Activated T-helper 1 cell treated with anti-CD3 and anti-CD28 coated beads, Interleukin-12 subunit alpha, Interleukin-12 subunit beta, Interleukin-2, Interleukin-4 antibody, amounts not matched to agents 30 ng/mL and 10 ng/mL and 1 ng/mL, durations not matched to agents 14 hours and 24 hours and 36 hours (primary cell): Measurements from ENCODE around the gene SWSAP1. TPM values are rescaled to one million over a fixed set of nuclear protein-coding genes. Genes with fewer than 3 reads are reported as not detected.

Source experiments
- DNase-seq: peaks from one replicate; pipeline ENCODE4 v3.0.0; 2021; ENCODE audit warnings: low spot score
- H3K27ac Mint-ChIP-seq: one replicate; pipeline ENCODE4 v1.8.0; 2021; ENCODE audit warnings: mild to moderate bottlenecking, mixed read lengths
- H3K27me3 Mint-ChIP-seq: one replicate; pipeline ENCODE4 v1.8.0; 2022; ENCODE audit warnings: mild to moderate bottlenecking, moderate library complexity, mixed read lengths; ENCODE audit not compliant: insufficient read depth
- H3K36me3 Mint-ChIP-seq: one replicate; pipeline ENCODE4 v1.8.0; 2021; ENCODE audit warnings: low read depth, mixed read lengths
- H3K4me1 Mint-ChIP-seq: one replicate; pipeline ENCODE4 v1.8.0; 2021; ENCODE audit warnings: low read depth, mixed read lengths
- H3K4me3 Mint-ChIP-seq: one replicate; pipeline ENCODE4 v1.8.0; 2021; ENCODE audit warnings: mild to moderate bottlenecking, moderate library complexity, mixed read lengths
- H3K9me3 Mint-ChIP-seq: one replicate; pipeline ENCODE4 v1.8.0; 2021; ENCODE audit warnings: mixed read lengths
- intact Hi-C: fragments of 100-400 bp; cut with micrococcal nuclease; formaldehyde crosslinking; loops from one replicate; pipeline ENCODE4 v1.15.1; 2024
- total RNA-seq: library from RNA; stranded (reverse); gene quantifications from 2 replicates; pipeline ENCODE4 v1.2.3, GENCODE V29; 2022

SWSAP1 gene
- total RNA-seq, 1 donor from 2014 or later, result 3.2 TPM

- no peaks in the 10 kb centered on the region for H3K9me3 Mint-ChIP-seq
- no peak overlapping the region for H3K27ac Mint-ChIP-seq
- H3K36me3 Mint-ChIP-seq, result no peaks in the 10 kb centered on the region
- H3K4me3 Mint-ChIP-seq, result no peak overlapping the region
- intact Hi-C loops, result no loop called here
- H3K27me3 Mint-ChIP-seq, result peaks cover 30% of the 10 kb centered on the region
- H3K4me1 Mint-ChIP-seq, result no peaks in the 10 kb centered on the region
- no peak for DNase-seq
These were observed 40.1 kb downstream of the SWSAP1 start for GRCh38 chr19:11414544-11414943.

- intact Hi-C loops, result no loop called here
- H3K4me1 Mint-ChIP-seq, result peaks cover 14% of the 10 kb centered on the region
- no peak for DNase-seq
- H3K9me3 Mint-ChIP-seq, result no peaks in the 10 kb centered on the region
- H3K4me3 Mint-ChIP-seq, result no peak overlapping the region
- H3K27me3 Mint-ChIP-seq, result peaks cover 43% of the 10 kb centered on the region
- no peaks in the 10 kb centered on the region for H3K36me3 Mint-ChIP-seq
- no peak overlapping the region for H3K27ac Mint-ChIP-seq
These were observed 42.0 kb downstream of the SWSAP1 start for GRCh38 chr19:11416346-11417052.

DNA sequence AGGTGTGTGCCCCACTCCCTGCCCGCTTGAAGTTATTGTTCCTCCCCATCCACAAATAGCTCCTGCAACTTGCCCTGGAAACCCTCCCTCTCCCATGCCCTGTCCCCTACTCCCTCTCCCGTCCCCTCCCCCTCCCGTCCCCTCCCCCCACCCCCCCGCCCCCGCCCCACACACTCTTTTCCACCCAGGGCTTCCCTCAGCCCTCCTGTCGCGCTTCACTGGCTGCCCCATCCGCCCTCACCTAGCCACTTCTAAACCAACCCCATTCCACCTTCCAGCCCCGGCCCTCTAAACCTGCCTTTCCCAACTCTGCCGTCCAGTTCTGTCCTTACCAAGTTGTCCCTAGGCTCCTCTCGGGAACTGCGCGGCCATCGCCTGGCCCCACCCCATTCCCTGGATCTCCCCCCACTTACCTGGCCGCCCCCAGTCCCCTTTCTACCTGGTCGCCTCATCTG lies 43.7 kb downstream of the SWSAP1 start:
- intact Hi-C loops, result no loop called here
- Mint-ChIP-seq H3K27me3 (peaks cover 56% of the 10 kb centered on the region), H3K4me3 (no peak overlapping the region), H3K4me1 (peaks cover 26% of the 10 kb centered on the region), H3K36me3 (no peaks in the 10 kb centered on the region), H3K27ac (no peak overlapping the region), H3K9me3 (no peaks in the 10 kb centered on the region)
- no peak for DNase-seq

DNA sequence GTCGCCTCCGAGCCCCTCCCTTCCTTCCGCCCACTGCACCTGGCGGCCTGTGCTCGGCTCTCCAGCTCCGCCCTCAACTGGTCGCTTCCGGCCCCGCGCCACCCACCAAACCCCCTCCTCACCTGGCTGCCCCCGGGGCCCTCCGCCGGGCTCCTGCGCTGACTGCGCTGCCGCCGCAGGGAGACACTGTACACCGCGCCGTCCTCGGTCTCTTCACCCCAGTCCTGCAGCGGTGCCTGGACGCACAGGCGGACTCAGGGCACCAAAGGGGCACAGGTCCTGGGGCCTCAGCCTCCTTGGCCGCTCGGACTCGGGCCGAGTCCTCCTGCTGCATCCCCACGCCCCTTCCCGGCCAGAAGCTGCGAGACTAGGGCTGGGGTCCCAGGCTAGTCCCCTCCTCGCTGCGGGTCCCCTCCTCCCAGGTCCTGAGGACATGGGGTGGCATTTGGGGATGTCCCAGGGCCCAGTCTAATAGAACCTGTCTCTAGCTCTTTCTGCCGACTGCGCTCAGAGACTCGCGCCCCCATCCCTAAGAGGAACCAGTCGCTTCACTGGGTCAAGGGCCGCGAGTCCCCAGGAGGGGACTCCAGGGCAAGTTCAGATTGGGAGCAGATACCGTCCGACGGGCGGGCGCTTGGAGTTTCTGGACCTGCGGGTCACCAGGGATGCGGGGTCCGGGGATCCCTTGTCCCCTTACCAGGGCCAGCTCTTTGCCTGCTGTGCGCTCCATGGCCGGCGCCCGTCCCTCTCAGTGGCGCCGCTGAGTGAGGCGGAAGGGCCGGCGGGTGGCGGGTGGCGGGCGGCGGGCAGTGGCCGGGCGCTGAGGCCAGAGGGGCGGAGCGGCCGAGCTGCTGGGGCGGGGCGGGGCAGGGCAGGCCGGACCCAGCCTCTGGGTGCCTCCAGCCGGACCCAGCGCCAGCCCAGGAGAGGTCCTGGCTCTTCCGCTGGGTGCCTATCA lies 44.4 kb downstream of the SWSAP1 start, which contains the start of gene RGL3:
TSS of gene RGL3 (minus strand) at position 766 of the 958 bp plus-strand sequence. CDS start at position 730, 36 bp downstream.
- H3K36me3 Mint-ChIP-seq, result no peaks in the 10 kb centered on the region
- peaks cover 31% of the 10 kb centered on the region for H3K4me1 Mint-ChIP-seq
- no peak for DNase-seq
- peaks cover 62% of the 10 kb centered on the region for H3K27me3 Mint-ChIP-seq
- H3K27ac Mint-ChIP-seq, result no peak within 1 kb of the TSS
- H3K4me3 Mint-ChIP-seq, result no peak within 1 kb of the TSS
- intact Hi-C loops, result no loop called here
- no peaks in the 10 kb centered on the region for H3K9me3 Mint-ChIP-seq

GRCh38 chr19:11420429-11421370 lies 46.2 kb downstream of the SWSAP1 start:
- no peak for DNase-seq
- Mint-ChIP-seq H3K27me3 (peaks cover 65% of the 10 kb centered on the region), H3K4me3 (peak overlapping the region; percentile 68), H3K27ac (no peak overlapping the region), H3K36me3 (no peaks in the 10 kb centered on the region), H3K9me3 (no peaks in the 10 kb centered on the region), H3K4me1 (peaks cover 31% of the 10 kb centered on the region)
- intact Hi-C loops, result loop anchor here (5.0 kb wide), 1 partner anchor 62 kb away; the partner anchor contains the start of gene ELAVL3

GRCh38 chr19:11421371-11422098 lies 47.1 kb downstream of the SWSAP1 start:
- H3K27ac Mint-ChIP-seq, result no peak overlapping the region
- no peaks in the 10 kb centered on the region for H3K9me3 Mint-ChIP-seq
- DNase-seq, result peak; percentile 17
- H3K27me3 Mint-ChIP-seq, result peaks cover 64% of the 10 kb centered on the region
- intact Hi-C loops, result loop anchor here (1.0 to 5.0 kb wide), 3 partner anchors 14 to 61 kb away; partner anchors contain the start of genes ELAVL3, ODAD3 and PRKCSH
- peaks cover 31% of the 10 kb centered on the region for H3K4me1 Mint-ChIP-seq
- H3K4me3 Mint-ChIP-seq, result peak overlapping the region; percentile 57
- no peaks in the 10 kb centered on the region for H3K36me3 Mint-ChIP-seq

DNA sequence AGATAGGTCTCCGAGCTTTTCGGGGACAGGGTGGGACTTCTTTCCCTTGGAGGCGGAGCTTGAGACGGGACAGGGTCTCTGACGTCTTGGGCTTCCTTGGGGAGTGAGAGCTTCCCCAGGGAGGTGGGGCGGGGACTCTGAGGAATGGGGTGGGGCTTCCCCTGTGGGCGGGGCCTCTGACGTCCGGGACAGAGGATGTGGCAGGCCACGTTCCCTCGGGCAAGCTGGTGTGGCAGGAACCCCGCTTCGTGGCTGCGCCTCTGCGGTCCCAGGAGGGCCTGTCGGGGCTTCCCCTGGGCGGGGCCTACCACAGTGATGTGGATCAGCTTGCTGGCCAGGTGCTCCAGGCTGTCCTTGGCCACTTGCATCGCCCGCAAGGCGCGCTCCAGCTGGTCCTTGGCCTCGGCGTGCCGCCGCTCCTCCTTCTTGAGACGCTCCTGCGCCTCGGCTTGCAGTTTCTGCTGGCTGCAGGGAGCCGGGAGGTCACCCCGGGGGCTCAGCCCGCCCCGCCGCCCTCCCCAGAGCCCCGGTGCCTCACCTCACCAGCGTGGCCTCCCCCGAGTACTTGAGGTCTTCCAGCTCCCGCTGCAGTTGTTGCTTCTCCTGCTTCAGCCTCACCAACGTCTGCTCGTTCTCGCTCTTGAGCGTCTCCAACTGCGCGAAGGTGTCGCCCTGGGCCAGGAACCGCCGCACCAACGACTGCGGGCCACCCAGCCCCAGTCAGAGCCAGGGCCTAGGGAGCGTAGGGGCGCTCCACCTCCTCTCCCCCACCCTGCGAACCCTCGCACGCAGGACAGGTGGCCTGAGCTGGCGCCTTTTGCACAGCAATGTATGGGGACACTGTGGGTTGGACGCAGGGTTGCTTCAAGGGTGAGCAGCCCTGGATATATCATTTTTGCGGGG lies 47.9 kb downstream of the SWSAP1 start:
- intact Hi-C loops, result loop anchor here (1.0 to 5.0 kb wide), 3 partner anchors 13 to 60 kb away; partner anchors contain the start of genes ELAVL3, ODAD3 and PRKCSH
- peak; percentile 67 for DNase-seq
- peaks cover 64% of the 10 kb centered on the region for H3K27me3 Mint-ChIP-seq
- H3K27ac Mint-ChIP-seq, result no peak overlapping the region
- peak overlapping the region; percentile 72 for H3K4me3 Mint-ChIP-seq
- no peaks in the 10 kb centered on the region for H3K9me3 Mint-ChIP-seq
- peaks cover 31% of the 10 kb centered on the region for H3K4me1 Mint-ChIP-seq
- no peaks in the 10 kb centered on the region for H3K36me3 Mint-ChIP-seq

- Mint-ChIP-seq H3K27me3 (peaks cover 55% of the 10 kb centered on the region), H3K9me3 (no peaks in the 10 kb centered on the region), H3K27ac (no peak overlapping the region), H3K36me3 (no peaks in the 10 kb centered on the region), H3K4me3 (no peak overlapping the region), H3K4me1 (peaks cover 31% of the 10 kb centered on the region)
- intact Hi-C loops, result loop anchor here (5.0 kb wide), 1 partner anchor 59 kb away; the partner anchor contains the start of gene ELAVL3
- no peak for DNase-seq
These were observed 48.8 kb downstream of the SWSAP1 start for GRCh38 chr19:11423164-11423790.

- no peak for DNase-seq
- H3K27me3 Mint-ChIP-seq, result peaks cover 51% of the 10 kb centered on the region
- no peak overlapping the region for H3K27ac Mint-ChIP-seq
- H3K36me3 Mint-ChIP-seq, result no peaks in the 10 kb centered on the region
- H3K4me1 Mint-ChIP-seq, result peaks cover 31% of the 10 kb centered on the region
- H3K4me3 Mint-ChIP-seq, result no peak overlapping the region
- no peaks in the 10 kb centered on the region for H3K9me3 Mint-ChIP-seq
- intact Hi-C loops, result loop anchor here (5.0 kb wide), 1 partner anchor 59 kb away; the partner anchor contains the start of gene ELAVL3
These were observed 49.3 kb downstream of the SWSAP1 start for GRCh38 chr19:11423791-11424181.
